HG03103 (cell line): ENCODE measurements around the gene ETFDH.
"Not testable (repeated sequence)": the region's sequence is repeated elsewhere in the genome, so short reads cannot be mapped to it uniquely, and the experiment has no call there.

Experiments used
- ATAC-seq: cut with Tn5 transposase; IDR thresholded peaks from one replicate; pipeline ENCODE4 v1.9.1; 2021; ENCODE audit warnings: low read depth; ENCODE audit not compliant: unreplicated experiment

Gene ETFDH

DNA sequence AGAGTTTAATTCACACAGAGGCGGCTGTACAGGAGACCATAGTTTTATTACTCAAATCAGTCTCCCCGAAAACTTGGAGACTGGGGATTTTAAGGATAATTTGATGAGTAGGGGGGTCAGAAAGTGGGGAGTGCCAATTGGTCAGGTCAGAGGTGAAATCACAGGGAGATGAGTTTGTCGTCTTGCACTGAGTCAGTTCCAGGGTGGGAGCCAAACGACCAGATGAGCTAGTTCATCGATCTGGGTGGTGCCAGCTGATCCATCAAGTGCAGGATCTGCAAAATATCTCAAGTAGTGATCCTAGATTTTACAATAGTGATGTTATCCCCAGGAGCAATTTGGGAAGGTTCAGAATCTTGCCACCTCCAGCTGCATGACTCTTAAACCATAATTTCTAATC is 4.0 kb downstream of the ETFDH start:
- no peak for ATAC-seq

GRCh38 chr4:158678767-158679166 is 6.7 kb downstream of the ETFDH start:
- no peak for ATAC-seq

DNA sequence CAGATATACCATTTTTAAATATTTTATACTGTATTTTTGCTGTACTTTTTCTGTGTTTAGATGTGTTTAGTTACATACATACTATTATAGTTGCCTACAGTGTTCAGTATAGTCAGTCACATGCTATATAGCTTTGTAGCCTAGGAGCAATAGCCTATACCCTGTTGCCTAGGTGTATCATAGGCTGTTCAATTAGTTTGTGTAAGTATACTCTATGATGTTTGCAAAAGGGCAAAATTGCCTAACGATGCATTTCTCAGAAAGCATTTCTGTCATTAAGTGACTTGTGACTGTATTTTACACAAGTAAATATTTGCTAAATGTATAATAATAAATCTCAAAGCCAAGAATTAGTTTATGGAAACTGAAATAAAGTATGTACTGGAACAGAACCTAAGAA is 9.5 kb downstream of the ETFDH start:
- ATAC-seq = no peak

GRCh38 chr4:158682066-158682465 is 10.0 kb downstream of the ETFDH start:
- ATAC-seq = no peak

DNA sequence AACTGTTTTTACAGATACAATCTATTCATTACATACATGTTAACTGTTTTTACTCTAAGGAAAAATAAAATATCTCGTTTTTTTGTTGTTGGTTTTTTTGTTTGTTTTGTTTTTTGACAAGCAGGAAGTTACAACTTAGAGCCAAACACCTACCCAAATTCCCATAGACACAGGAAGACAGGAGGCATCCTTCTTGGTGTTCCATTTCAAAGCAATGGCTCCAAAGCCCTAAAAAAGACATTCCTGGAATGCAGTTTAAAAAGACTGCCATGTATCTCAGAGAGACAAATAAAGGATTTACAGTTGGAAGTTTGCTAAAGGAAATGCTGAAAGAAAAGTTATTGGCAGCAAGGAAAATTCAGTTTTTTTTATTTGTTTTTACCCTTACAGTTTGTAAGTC is 16.7 kb downstream of the ETFDH start:
- ATAC-seq = no peak

DNA sequence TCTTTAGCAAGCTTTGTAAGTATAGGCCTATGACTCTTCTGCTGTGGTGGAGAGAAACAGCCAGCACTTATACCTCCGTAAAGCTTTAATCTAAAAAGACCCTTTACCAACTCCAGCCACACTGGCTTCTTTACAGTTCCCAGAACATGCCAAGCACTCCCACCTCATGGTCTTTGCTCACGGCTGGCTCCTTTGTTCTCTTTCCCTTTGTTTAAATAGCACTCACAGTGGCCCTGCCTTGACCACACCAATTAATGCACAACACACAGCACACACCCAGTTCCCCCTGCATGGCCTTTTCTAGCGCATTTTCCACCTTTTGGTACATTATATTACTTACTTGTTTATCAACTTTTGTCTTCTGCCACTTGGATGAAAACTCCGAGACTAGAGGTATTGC is 32.2 kb downstream of the ETFDH start:
- ATAC-seq = no peak

- no peak for ATAC-seq
These were observed 38.7 kb downstream of the ETFDH start for GRCh38 chr4:158710814-158711213.

- ATAC-seq = not testable (repeated sequence)
These were observed 40.5 kb downstream of the ETFDH start for GRCh38 chr4:158712622-158713021.

GRCh38 chr4:158714937-158715336 is 42.8 kb downstream of the ETFDH start:
- ATAC-seq = no peak

DNA sequence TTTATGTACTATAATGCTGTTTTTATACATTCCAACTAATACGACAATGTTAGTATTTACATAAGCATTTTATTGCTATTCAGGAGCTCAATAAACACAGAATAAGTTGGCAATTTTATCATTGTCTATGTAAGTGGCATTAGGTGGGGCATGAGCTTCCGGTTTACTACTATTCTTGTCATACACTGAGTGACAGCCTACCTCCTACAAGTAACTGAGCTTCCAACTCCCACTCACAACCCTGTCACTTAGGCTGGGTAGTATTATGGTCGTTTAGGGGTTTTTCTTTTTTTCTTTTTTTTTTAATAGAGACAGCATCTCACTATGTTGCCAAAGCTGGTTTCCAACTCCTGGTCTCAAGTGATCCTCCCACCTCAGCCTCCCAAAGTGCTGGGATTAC is 43.7 kb downstream of the ETFDH start:
- no peak for ATAC-seq

GRCh38 chr4:158721680-158722079 is 49.6 kb downstream of the ETFDH start:
- ATAC-seq = no peak

GRCh38 chr4:158722291-158722916 is 50.3 kb downstream of the ETFDH start:
- no peak for ATAC-seq

DNA sequence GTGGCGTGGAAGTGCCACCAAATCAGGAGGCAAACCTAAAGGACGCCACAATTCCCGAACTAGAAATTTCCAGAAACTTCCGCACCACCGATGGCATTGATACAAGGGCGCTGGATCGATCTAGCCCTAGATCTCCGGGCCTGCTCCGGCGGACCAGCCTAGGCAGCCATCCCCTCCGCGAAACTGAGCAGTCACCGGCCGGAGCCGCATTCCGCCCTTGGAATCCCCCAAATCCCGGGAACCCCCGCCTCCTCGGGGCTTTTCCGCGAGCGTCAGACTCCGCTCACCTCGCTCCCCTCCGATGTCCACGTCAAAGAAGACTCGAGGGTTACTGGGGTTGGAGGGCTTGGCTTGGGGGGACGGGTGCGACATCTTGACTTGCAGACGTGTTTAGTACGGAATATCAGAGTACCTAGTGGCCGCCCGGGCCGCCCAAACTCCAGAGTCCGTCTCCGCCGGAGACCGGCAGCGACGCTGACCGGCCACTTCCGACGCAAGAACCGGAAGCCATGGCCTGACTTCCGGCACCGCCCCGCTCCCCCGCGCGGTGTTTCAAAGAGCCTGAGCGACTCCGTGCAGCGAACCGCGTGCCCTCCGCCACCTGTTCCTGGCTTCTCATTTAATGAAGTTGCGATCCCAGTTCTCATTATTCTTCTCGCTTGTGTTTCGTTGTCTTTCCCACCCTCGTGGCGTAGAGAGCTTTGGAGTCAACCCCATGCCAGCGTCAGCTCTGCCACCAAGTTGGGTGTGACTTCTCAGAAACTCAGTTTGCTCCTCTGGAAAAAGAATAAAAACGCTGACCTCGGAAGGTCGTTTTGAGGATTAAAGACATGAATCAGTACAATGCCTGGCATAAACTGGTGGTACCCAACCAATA is 51.1 kb downstream of the ETFDH start, which contains the start of gene PPID:
Gene PPID (minus strand): TSS at position 480 of the 877 bp plus-strand sequence. CDS start 108 bp downstream, at position 372.
- ATAC-seq = peak; percentile 99

DNA sequence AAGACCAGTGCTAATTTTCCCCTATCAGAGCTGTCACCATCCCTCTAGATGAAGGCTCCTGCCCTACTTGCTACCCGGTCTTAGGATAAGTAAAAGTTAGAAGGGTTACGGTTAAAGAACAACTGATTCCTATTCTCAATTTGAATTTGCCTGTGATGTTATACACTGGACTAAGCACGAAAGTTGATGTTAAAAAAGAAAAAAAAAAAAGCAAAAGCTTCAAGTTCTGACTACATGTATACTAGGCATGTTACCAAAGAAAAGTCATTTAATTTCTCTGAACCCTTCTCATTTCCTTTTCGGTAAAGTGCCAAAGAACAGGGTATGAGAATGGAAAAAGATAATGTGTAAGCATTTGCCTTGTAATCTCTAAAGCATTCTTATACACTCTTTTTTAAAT is 52.5 kb downstream of the ETFDH start:
- no peak for ATAC-seq

GRCh38 chr4:158726633-158727032 is 54.5 kb downstream of the ETFDH start:
- no peak for ATAC-seq

GRCh38 chr4:158728236-158728635 is 56.1 kb downstream of the ETFDH start:
- ATAC-seq = no peak

- ATAC-seq = peak; percentile 86
These were observed 57.8 kb downstream of the ETFDH start for GRCh38 chr4:158729716-158730559.

DNA sequence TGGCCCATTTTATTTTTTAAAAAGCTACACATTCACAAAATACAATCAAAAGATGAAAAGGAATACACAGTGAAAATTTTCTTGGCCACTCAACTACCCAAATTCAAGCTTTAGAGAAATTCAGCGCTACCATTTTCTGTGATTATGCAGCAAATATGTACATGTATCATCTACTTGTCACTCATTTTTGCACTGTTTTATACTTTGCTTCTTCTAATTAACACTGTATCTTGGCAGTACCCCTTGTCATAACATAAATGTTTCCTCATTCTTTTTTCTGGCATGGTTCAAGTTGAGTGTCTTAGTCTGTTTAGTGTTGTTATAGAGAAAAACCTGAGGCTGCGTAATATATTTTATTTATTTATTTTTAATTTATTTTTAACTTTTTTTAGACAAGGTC is 66.8 kb downstream of the ETFDH start:
- ATAC-seq = no peak

DNA sequence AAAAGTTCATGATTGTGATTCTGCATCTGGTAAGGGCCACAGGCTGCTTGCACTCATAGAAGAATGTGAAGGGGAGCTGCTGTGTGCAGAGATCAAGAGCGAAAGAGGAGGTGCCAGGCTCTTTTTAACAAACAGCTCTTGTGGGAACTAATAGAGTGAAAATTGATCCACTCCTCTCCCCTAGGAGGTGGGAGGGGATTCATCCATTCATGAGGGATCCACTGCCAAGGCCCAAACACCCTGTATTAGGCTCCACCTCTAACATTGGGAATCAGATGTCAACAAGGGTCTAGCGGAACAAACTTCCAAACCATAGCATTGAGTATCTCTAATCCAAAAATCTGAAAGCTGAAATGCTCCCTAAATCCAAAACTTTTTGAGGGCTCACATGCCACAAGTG is 67.5 kb downstream of the ETFDH start:
- no peak for ATAC-seq

DNA sequence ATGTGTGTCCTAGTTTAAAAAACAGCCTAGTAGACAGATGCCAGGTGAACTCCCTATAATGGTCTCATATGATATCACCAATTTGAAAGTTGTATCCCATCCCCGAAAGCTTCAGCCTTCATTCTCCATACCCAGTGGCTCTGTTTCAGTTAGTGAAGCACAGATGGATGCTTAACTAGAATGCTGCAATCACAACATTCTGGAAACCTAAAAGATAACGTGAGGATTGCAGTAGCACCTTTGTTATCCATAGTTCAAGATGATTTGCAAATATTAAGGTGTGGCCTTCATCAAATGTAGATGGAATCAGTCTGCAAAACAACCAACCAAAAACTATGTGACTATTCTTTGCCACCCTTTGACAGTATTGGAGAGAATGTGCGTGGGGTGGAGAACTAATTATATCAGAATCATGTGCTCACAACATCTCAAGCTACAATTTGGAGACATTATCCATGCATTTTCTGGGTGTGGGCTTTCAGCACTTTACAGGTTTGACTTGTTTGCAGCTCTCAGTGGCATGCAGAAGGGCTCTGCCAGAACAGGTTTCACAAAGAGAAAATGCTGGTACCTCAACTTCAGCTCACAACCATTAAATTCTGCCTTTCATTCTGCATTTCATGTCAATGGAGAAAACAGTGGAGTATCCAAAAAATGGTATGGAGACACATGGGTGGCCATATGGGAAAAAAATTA is 69.4 kb downstream of the ETFDH start:
- ATAC-seq = no peak
